B cell (primary cell): Measurements from ENCODE around the gene TMEM50B. TPM values are rescaled to one million over a fixed set of nuclear protein-coding genes. Genes with fewer than 3 reads are reported as not detected.
"Not testable (repeated sequence)": the region's sequence is repeated elsewhere in the genome, so short reads cannot be mapped to it uniquely, and the experiment has no call there.

Experiments used
- ATAC-seq: fragments of 200-7000 bp; cut with Tn5 transposase; one replicate; pipeline ENCODE4 v1.10.0; 2021; ENCODE audit warnings: low read depth, mild to moderate bottlenecking, moderate number of reproducible peaks, moderate library complexity
- CTCF ChIA-PET: fragments of 350-600 bp; sonication (Branson Sonifier 250); formaldehyde crosslinking; loops from one replicate; lab custom pipeline; 2021; ENCODE audit warnings: antibody characterized with exemption, inconsistent platforms; lab: Charles Lee
- POLR2A ChIA-PET: fragments of 350-600 bp; sonication (Branson Sonifier 250); formaldehyde crosslinking; loops from one replicate; lab custom pipeline; 2021; ENCODE audit warnings: antibody characterized with exemption; lab: Charles Lee
- DNase-seq: peaks from one replicate; pipeline ENCODE4 v3.0.0; 2013
- H2AFZ ChIP-seq: 2 replicates; pipeline ENCODE4 v1.6.1; 2012; ENCODE audit warnings: mild to moderate bottlenecking, low read depth, low read length; ENCODE audit not compliant: insufficient read depth, poor library complexity, severe bottlenecking
- H3K27ac ChIP-seq, 2 donors: 1 replicate in 1 of 2; 2 replicates in 1 of 2; pipeline ENCODE4 v1.5.1; 2012 to 2013; ENCODE audit warnings: low read length in 2 of 2, mild to moderate bottlenecking in 2 of 2, moderate library complexity in 1 of 2
- H3K27me3 ChIP-seq, 4 experiments: fragments of 200-600 bp in 1 of 4; sonication (generic) in 1 of 4; replicated peaks in 1 of 4; 1 replicate in 2 of 4; 2 replicates in 2 of 4; pipeline versions ENCODE4 v1.6.1 to v1.7.0; 2013 to 2016; ENCODE audit warnings: low read length in 3 of 4, mild to moderate bottlenecking in 2 of 4, mixed read lengths in 1 of 4, moderate library complexity in 1 of 4; ENCODE audit not compliant: insufficient read depth in 4 of 4, control insufficient read depth in 3 of 4; ENCODE audit errors: control extremely low read depth in 1 of 4
- H3K36me3 ChIP-seq, 2 experiments: replicated peaks in 1 of 2; 1 replicate in 1 of 2; 2 replicates in 1 of 2; pipeline versions ENCODE4 v1.6.1 to v1.7.1; 2013; ENCODE audit warnings: low read length in 1 of 2; ENCODE audit not compliant: insufficient read depth in 2 of 2, control insufficient read depth in 1 of 2; ENCODE audit errors: control extremely low read depth in 1 of 2, extremely low read depth in 1 of 2
- H3K4me1 ChIP-seq, 2 donors: fragments of 200-600 bp in 1 of 2; sonication (generic) in 1 of 2; 1 replicate in 1 of 2; 2 replicates in 1 of 2; pipeline versions ENCODE4 v1.5.1 to v1.6.1; 2013 to 2017; ENCODE audit warnings: low read length in 2 of 2; ENCODE audit not compliant: control insufficient read depth in 2 of 2, insufficient read depth in 2 of 2
- H3K4me2 ChIP-seq: replicated peaks from 2 replicates; pipeline ENCODE3; 2012; ENCODE audit warnings: mild to moderate bottlenecking, low read depth, low read length; ENCODE audit not compliant: poor library complexity, severe bottlenecking
- H3K4me3 ChIP-seq, 5 experiments: fragments of 200-600 bp in 1 of 5; sonication (generic) in 1 of 5; 1 replicate in 3 of 5; 2 replicates in 2 of 5; pipeline versions ENCODE4 v1.5.1 to v1.7.0; 2011 to 2016; ENCODE audit warnings: low read length in 4 of 5, mild to moderate bottlenecking in 4 of 5, low read depth in 2 of 5, control low read depth in 1 of 5, moderate library complexity in 1 of 5; ENCODE audit not compliant: insufficient read depth in 1 of 5; ENCODE audit errors: control extremely low read depth in 1 of 5, extremely low read depth in 1 of 5
- H3K79me2 ChIP-seq: fragments of 200-600 bp; sonication (generic); one replicate; pipeline ENCODE4 v1.6.0; 2016; ENCODE audit warnings: low read length; ENCODE audit not compliant: control insufficient read depth, insufficient read depth
- H3K9ac ChIP-seq: fragments of 200-600 bp; sonication (generic); 2 replicates; pipeline ENCODE4 v1.6.1; 2017; ENCODE audit warnings: mild to moderate bottlenecking, low read length, moderate library complexity
- H3K9me3 ChIP-seq, 3 donors: one replicate each; pipeline versions ENCODE4 v1.6.1 to v1.7.1; 2013; ENCODE audit warnings: low read length in 2 of 3; ENCODE audit not compliant: control insufficient read depth in 2 of 3, insufficient read depth in 1 of 3; ENCODE audit errors: control extremely low read depth in 1 of 3
- H4K20me1 ChIP-seq: 2 replicates; pipeline ENCODE4 v1.6.0; 2012; ENCODE audit warnings: mild to moderate bottlenecking, low read length; ENCODE audit not compliant: insufficient read depth, control insufficient read depth, poor library complexity, severe bottlenecking
- H3K27ac Mint-ChIP-seq: one replicate; pipeline ENCODE4 v1.8.0; 2021; ENCODE audit warnings: mixed read lengths
- H3K27me3 Mint-ChIP-seq: one replicate; pipeline ENCODE4 v1.8.0; 2021; ENCODE audit warnings: mixed read lengths
- H3K4me1 Mint-ChIP-seq: one replicate; pipeline ENCODE4 v1.8.0; 2021; ENCODE audit warnings: mixed read lengths
- H3K4me3 Mint-ChIP-seq: one replicate; pipeline ENCODE4 v1.8.0; 2021; ENCODE audit warnings: mixed read lengths
- H3K9me3 Mint-ChIP-seq: one replicate; pipeline ENCODE4 v1.8.0; 2022; ENCODE audit warnings: mixed read lengths; ENCODE audit not compliant: insufficient read depth
- EZH2 ChIP-seq: IDR thresholded peaks from 2 replicates; pipeline ENCODE4 v1.6.1; 2012; ENCODE audit warnings: borderline replicate concordance, low read depth, mild to moderate bottlenecking, moderate library complexity, low read length; ENCODE audit not compliant: insufficient read depth, poor library complexity, severe bottlenecking
- WGBS: methylation state at CpG from one replicate; pipeline ENCODE4 v1.1.5; 2013; ENCODE audit warnings: missing lambda C conversion rate; ENCODE audit not compliant: insufficient coverage; 5-methylcytosine and 5-hydroxymethylcytosine counted together
- intact Hi-C: fragments of 100-400 bp; cut with micrococcal nuclease; formaldehyde crosslinking; loops from one replicate; pipeline ENCODE4 v1.10.0; 2022
- polyA plus RNA-seq: library from polyadenylated mRNA; depleted of rRNA; stranded (reverse); fragments of >200 nt; gene quantifications from 2 replicates; pipeline ENCODE4 v1.2.3, GENCODE V29; 2012
- total RNA-seq, 2 donors: library from RNA; stranded (reverse); fragments of 120-200 nt in 1 of 2; gene quantifications; 1 replicate in 1 of 2; 2 replicates in 1 of 2; pipeline versions ENCODE4 v1.2.3 to v1.2.4, GENCODE V29; 2013 to 2022
- TF ChIP-seq, protein P1 (sequence below): fragments of 200-600 bp; IDR thresholded peaks from one replicate; pipeline ENCODE4 v1.8.0; 2022; ENCODE audit warnings: antibody characterized with exemption, mild to moderate bottlenecking

Gene TMEM50B
- total and polyA plus RNA-seq, 2 donors (not counting 1 experiment from before 2014, with no cell fraction given): 52.6 to 79.5 TPM

DNA sequence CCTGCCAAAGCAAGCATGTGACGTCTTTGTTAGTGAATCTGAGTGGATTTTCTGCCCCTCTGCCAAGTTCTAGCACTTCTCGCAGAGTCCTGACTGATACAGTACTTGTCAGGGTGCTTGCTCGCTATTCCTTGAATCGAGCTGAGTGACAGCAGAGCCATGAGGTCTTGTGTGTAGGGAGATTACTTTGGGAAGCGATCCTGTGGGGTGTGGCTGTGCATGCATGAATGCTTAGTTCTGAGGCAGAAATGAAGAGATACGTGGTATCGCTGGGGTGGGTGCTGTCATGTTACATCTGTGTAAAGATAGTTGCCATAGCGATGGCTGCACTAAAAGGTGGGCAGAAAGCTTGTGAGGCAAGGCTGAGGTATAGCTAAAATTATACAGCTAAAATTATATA, 31.1 kb upstream of the TMEM50B start:
- POLR2A ChIA-PET: no interaction called here
- Histone ChIP-seq H3K79me2 (no peaks in the 10 kb centered on the region), H3K4me1 (no peaks in the 10 kb centered on the region), H3K4me3 (no peak overlapping the region), H3K27me3 (no peaks in the 10 kb centered on the region), H2AFZ (no peak overlapping the region), H3K9me3 (no peaks in the 10 kb centered on the region), H3K4me2 (no peak overlapping the region), H3K9ac (no peak overlapping the region), H3K36me3 (peaks cover 7 to 53% of the 10 kb centered on the region in 2 experiments), H3K27ac (no peak overlapping the region), H4K20me1 (no peaks in the 10 kb centered on the region)
- Mint-ChIP-seq H3K4me1 (no peaks in the 10 kb centered on the region), H3K27me3 (no peaks in the 10 kb centered on the region), H3K4me3 (no peak overlapping the region), H3K27ac (no peak overlapping the region), H3K9me3 (peaks cover 3% of the 10 kb centered on the region)
- CTCF ChIA-PET: interaction anchor here (0.6 to 1.1 kb wide), 2 partner anchors 95 to 164 kb away, joined by 3 read pairs; no protein-coding TSS in a partner anchor
- no peak for TF ChIP-seq EZH2
- TF ChIP-seq, protein P1, sequence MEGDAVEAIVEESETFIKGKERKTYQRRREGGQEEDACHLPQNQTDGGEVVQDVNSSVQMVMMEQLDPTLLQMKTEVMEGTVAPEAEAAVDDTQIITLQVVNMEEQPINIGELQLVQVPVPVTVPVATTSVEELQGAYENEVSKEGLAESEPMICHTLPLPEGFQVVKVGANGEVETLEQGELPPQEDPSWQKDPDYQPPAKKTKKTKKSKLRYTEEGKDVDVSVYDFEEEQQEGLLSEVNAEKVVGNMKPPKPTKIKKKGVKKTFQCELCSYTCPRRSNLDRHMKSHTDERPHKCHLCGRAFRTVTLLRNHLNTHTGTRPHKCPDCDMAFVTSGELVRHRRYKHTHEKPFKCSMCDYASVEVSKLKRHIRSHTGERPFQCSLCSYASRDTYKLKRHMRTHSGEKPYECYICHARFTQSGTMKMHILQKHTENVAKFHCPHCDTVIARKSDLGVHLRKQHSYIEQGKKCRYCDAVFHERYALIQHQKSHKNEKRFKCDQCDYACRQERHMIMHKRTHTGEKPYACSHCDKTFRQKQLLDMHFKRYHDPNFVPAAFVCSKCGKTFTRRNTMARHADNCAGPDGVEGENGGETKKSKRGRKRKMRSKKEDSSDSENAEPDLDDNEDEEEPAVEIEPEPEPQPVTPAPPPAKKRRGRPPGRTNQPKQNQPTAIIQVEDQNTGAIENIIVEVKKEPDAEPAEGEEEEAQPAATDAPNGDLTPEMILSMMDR: no peak
- intact Hi-C loops: no loop called here
- 97% methylated on average over 7 of the region's 8 CpGs for WGBS
- no peak for ATAC-seq
- no peak for DNase-seq

DNA sequence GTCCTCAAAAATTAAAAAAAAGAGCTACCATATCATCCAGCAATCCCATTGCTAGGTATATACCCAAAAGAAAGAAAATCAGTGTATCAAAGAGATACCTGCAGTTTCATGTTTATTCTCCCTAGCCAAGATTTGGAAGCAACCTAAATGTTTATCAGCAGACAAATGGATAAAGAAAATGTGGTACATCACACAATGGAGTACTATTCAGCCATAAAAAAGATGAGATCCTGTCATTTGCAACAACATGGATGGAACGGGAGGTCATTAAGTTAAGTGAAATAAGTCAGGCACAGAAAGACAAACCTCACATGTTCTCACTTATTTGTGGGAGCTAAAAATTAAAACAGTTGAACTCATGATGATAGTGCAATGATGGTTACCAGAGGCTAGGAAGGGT, 27.2 kb upstream of the TMEM50B start:
- peaks cover 3 to 44% of the 10 kb centered on the region in 2 experiments for H3K36me3 ChIP-seq
- ATAC-seq, H3K79me2 ChIP-seq, H3K4me2 ChIP-seq, intact Hi-C loops, H3K27me3 ChIP-seq, H2AFZ ChIP-seq, H3K4me3 ChIP-seq, H3K4me3 Mint-ChIP-seq, H3K27ac Mint-ChIP-seq, H3K9ac ChIP-seq, H3K4me1 Mint-ChIP-seq, H3K9me3 ChIP-seq, H3K27me3 Mint-ChIP-seq, H3K9me3 Mint-ChIP-seq, H4K20me1 ChIP-seq, POLR2A ChIA-PET, H3K4me1 ChIP-seq, DNase-seq, H3K27ac ChIP-seq: not testable (repeated sequence)
- no CpG with 5 or more reads among the region's 1 CpG for WGBS
- CTCF ChIA-PET: interaction anchor here (1.2 kb wide), 1 partner anchor 27 kb away, joined by 3 read pairs; the partner anchor contains the start of gene TMEM50B
